ENCODE results near the gene POP7.
"Not testable (repeated sequence)": the region's sequence is repeated elsewhere in the genome, so short reads cannot be mapped to it uniquely, and the experiment has no call there.

POP7 gene

DNA sequence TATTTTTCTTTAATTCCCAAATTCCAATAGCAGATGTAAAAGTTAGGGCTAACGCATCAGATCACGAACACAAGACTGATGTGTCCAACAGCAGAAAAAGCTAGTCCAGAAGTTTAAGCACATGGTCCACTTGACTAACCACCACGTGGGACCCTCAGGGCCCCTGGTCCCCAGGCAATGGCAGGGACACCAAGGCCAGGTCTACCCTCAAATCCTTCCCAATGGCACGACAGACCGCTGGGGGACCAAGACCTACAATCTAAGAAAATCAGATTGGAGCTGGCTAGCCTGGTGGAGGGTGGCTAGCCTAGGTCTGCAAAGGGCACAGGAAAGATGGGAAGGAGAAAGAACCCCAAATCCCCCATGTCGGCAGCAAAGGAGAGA is 13.4 kb upstream of the POP7 start:
- no peak for DNase-seq (ENCODE audit: low read depth)

- no peak for DNase-seq (ENCODE audit: low read depth)
Measured at GRCh38 chr7:100693312-100694097, 12.4 kb upstream of the POP7 start.

DNA sequence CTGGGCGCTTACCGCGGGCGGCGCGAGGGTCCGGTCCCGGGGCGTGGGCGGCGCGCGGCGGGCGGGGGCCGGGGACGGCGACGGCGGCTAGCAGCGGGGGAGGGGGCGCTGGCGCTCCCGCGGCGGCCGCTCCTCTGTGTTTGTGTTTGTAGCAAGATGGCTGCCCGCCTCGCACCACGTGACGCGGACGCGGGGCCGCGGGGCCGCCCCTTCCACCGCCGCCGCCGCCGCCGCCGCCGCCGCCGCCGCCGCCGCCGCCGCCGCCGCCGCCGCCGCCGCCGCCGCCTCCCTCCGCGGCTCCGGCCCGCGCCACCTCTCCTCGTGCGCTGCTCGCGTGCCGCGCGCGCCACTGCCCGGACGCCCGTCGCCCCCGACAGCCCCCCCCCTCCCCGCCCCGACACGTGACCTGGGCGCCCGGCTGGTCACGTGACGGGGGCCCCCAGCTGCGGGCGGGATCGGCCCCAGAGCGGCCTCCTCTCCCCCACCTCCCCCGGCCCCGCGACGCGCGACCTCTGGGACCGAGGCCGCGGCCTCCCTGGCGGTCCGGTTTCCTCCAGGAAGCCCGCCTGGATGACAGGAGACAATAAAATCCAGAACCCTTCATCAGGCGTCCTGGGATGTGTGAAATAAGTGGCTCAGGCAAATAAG is 11.7 kb upstream of the POP7 start, which contains the start of gene GIGYF1:
TSS of gene GIGYF1 (minus strand) at position 153 of the 648 bp plus-strand sequence. CDS start 6,012 bp downstream, outside the sequence.
- peak; percentile 68 for DNase-seq (ENCODE audit: low read depth)

GRCh38 chr7:100696123-100696521 is 9.8 kb upstream of the POP7 start:
- no peak for DNase-seq (ENCODE audit: low read depth)

DNA sequence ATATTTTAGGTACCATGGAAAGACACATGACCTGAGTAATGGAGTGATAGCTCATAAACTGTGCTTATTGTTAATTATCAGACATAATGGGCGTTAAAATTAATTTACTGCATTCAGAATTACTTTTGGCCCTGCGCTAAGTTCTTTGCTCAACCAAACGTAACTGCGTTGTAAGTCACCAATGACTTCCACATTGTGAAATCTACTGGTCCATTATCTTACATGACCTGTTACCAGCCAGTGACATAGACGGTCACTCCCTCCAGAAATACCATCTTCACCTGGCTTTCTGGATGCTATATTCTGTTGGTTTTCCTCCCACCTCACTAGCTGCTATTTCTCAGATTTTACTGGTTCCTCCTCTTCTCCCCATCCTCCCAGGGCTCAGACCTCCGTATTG is 6.9 kb upstream of the POP7 start:
- no peak for DNase-seq (ENCODE audit: low read depth)

DNA sequence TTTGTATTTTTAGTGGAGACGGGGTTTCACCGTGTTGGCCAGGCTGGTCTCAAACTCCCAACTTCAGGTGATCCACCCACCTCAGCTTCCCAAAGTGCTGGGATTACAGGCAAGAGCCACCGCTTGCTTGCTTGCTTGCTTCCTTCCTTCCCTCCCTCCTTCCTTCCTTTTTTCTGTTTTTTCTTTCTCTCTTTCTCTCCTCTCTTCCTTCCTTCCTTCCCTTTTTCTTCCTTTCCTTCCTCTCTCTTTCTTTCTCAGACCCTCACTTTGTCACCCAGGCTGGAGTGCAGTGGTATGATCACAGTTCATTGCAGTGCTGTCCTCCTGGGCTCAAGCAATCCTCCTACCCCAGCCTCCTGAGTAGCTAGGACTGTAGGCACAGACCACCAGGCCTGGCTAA is 4.8 kb upstream of the POP7 start:
- not testable (repeated sequence) for DNase-seq (ENCODE audit: low read depth)

GRCh38 chr7:100705320-100705752 is 585 bp upstream of the POP7 start:
- DNase-seq (ENCODE audit: low read depth): peak; percentile 72

DNA sequence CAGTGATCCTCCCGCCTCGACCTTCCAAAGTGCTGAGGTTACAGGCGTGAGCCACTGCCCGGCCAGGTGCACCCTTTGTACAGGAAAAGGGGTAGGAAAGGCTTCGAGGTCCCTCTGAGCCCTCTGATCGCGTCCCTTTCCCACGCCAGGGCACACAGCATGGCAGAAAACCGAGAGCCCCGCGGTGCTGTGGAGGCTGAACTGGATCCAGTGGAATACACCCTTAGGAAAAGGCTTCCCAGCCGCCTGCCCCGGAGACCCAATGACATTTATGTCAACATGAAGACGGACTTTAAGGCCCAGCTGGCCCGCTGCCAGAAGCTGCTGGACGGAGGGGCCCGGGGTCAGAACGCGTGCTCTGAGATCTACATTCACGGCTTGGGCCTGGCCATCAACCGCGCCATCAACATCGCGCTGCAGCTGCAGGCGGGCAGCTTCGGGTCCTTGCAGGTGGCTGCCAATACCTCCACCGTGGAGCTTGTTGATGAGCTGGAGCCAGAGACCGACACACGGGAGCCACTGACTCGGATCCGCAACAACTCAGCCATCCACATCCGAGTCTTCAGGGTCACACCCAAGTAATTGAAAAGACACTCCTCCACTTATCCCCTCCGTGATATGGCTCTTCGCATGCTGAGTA is 871 bp downstream of the POP7 start:
- DNase-seq (ENCODE audit: low read depth): no peak

GRCh38 chr7:100708395-100708794 is 2.5 kb downstream of the POP7 start:
- DNase-seq (ENCODE audit: low read depth): no peak

DNA sequence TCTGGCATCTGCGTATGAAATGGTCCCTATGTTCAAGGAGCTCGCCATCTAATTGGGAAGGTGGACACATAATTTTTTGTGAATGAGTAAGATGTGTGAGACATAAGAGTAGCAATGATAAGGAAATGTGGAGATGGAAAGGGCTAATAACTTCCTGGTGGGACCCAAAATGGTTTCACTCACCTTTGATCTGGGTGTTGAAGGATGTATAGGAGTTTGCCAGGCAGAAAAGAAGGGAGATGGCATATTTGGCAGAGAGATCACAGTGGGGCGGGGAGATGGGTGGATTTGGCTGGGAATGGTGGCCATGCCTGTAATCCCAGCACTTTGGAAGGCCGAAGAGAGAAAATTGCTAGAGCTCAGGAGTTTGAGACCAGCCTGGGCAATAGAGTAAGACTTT is 4.5 kb downstream of the POP7 start:
- DNase-seq (ENCODE audit: low read depth): no peak

DNA sequence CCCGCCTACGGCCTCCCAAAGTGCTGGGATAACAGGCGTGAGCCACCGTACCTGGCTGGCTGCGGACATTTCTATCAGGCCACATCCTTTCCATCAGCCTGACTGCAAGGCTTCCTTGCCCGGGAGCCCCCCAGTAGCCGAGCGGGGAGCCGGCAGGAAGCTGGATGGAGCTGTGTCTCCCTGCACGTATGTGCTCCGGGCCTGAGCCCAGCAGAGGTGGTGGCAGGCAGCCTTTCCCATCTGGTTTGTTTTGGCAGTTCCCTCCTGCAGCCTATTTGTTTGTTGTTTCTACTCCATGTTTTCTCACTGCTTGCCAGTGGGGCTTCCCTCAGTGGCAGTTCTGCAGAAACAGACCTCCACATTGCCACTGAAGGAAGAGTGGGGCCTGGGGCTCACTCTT is 5.4 kb downstream of the POP7 start:
- no peak for DNase-seq (ENCODE audit: low read depth)

DNA sequence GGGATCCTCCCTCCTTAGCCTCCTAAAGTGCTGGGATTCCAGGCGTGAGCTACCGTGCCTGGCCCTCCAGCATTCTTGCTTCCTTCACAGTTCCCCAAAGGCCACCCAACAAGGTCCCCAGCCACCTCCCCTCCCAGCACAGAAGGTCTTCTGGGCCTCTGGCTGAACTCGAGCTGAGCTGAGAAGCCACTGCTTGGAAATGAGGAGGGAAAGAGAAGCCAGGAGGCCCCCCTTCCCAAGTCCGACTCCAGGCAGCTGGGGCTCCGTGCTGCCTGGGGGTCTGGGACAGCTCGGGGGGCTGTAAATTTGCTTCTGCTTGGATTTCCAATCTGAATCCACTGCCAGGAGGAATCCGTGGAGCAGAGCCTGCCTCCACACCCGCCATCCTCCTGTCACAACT is 8.8 kb downstream of the POP7 start:
- DNase-seq (ENCODE audit: low read depth): no peak

GRCh38 chr7:100717073-100717472 is 11.2 kb downstream of the POP7 start:
- DNase-seq (ENCODE audit: low read depth): not testable (repeated sequence)

- DNase-seq (ENCODE audit: low read depth): no peak
Measured at GRCh38 chr7:100719523-100720278, 13.8 kb downstream of the POP7 start.

DNA sequence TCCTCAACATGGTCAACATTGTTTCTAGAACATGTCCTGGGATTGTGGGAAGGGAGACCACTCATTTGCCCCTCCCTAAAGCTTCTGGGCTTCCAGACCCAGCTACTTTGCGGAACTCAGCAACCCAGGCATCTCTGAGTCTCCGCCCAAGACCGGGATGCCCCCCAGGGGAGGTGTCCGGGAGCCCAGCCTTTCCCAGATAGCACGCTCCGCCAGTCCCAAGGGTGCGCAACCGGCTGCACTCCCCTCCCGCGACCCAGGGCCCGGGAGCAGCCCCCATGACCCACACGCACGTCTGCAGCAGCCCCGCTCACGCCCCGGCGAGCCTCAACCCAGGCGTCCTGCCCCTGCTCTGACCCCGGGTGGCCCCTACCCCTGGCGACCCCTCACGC is 14.4 kb downstream of the POP7 start, which contains the start of gene EPO:
TSS of gene EPO (plus strand) at position 190 of the 392 bp plus-strand sequence. CDS start 513 bp downstream, outside the sequence.
- no peak for DNase-seq (ENCODE audit: low read depth)

GRCh38 chr7:100720671-100721504 is 15.0 kb downstream of the POP7 start:
- DNase-seq (ENCODE audit: low read depth): no peak

GRCh38 chr7:100721505-100721812 is 15.5 kb downstream of the POP7 start:
- DNase-seq (ENCODE audit: low read depth): no peak

GRCh38 chr7:100722480-100723212 is 16.7 kb downstream of the POP7 start:
- no peak for DNase-seq (ENCODE audit: low read depth)

- DNase-seq (ENCODE audit: low read depth): no peak
Measured at GRCh38 chr7:100723732-100724275, 17.9 kb downstream of the POP7 start.

GRCh38 chr7:100724364-100724763 is 18.4 kb downstream of the POP7 start:
- not testable (repeated sequence) for DNase-seq (ENCODE audit: low read depth)
